Colonic mucosa (tissue), 4 donors: ENCODE results near the gene CEP85. TPM values are rescaled to one million over a fixed set of nuclear protein-coding genes. Genes with fewer than 3 reads are reported as not detected.

Experiments used
- DNase-seq: peaks from one replicate; pipeline ENCODE4 v3.0.0-alpha.2; 2020
- H3K27ac ChIP-seq: fragments of 200-600 bp; one replicate; pipeline ENCODE4 v1.8.0; 2021
- H3K27me3 ChIP-seq: fragments of 200-600 bp; one replicate; pipeline ENCODE4 v1.8.0; 2021
- H3K36me3 ChIP-seq: fragments of 200-600 bp; one replicate; pipeline ENCODE4 v1.8.0; 2021
- H3K4me1 ChIP-seq: fragments of 200-600 bp; one replicate; pipeline ENCODE4 v1.8.0; 2021; ENCODE audit warnings: mild to moderate bottlenecking
- H3K4me3 ChIP-seq: fragments of 200-600 bp; one replicate; pipeline ENCODE4 v1.8.0; 2021
- H3K9ac ChIP-seq, 2 donors: one replicate each; pipeline ENCODE4 v1.7.0; 2013; ENCODE audit warnings: control low read depth in 2 of 2, low read depth in 2 of 2, low read length in 2 of 2
- H3K9me3 ChIP-seq: fragments of 200-600 bp; one replicate; pipeline ENCODE4 v1.8.0; 2021
- intact Hi-C: fragments of 100-400 bp; cut with DNase I; formaldehyde crosslinking; loops from one replicate; pipeline ENCODE4 v1.14.1; 2022
- total RNA-seq, 2 donors: library from RNA; stranded (reverse); fragmentation: NEBNext Ultra II Directional in 1 of 2; extraction: Animal tissue kit (Norgen Biotek cat#: 25700) in 1 of 2; gene quantifications; one replicate each; pipeline ENCODE4 v1.2.1, GENCODE V29; 2021
- TF ChIP-seq, protein P1 (sequence below): fragments of 200-600 bp; IDR thresholded peaks from one replicate; pipeline ENCODE4 v1.8.0; 2022; ENCODE audit warnings: antibody characterized with exemption, mild to moderate bottlenecking
- donor health status: healthy.
- donor health status: DM: no; HTN: no; CAD: no.
- donor health status: DM: no; HTN: no; CAD: no.

The CEP85 gene
- total RNA-seq, 2 donors from 2014 or later = 10.7 to 18.8 TPM

DNA sequence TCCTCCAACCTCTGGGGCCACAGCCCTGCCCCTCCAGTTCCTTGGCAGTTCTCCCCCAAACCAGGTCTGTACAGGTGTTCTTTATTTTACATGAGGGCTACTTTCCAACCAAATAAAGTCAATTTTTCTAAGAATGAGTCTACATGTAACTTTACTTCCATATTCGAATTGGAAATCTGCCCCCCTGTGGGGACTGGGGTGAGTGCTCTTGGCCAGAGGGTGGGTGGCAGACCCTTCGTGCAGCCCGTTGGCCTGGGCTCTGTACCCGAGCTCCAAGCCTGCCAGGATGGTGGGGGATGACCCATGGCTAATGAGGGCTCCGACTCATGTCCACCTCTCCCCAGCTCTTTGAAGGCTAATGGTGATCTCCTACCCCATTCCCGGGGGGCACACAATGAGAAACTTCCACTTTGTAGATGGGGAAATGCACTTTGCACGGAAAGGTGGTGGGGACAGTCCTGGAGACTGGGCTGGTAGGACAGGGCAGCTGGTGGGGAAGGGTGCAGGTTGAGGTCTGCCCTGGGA is 44.2 kb upstream of the CEP85 start:
- Histone ChIP-seq H3K27me3 (no peaks in the 10 kb centered on the region), H3K9ac (no peak overlapping the region), H3K36me3 (no peaks in the 10 kb centered on the region), H3K27ac (no peak overlapping the region), H3K9me3 (no peaks in the 10 kb centered on the region), H3K4me1 (no peaks in the 10 kb centered on the region), H3K4me3 (no peak overlapping the region)
- TF ChIP-seq, protein P1, sequence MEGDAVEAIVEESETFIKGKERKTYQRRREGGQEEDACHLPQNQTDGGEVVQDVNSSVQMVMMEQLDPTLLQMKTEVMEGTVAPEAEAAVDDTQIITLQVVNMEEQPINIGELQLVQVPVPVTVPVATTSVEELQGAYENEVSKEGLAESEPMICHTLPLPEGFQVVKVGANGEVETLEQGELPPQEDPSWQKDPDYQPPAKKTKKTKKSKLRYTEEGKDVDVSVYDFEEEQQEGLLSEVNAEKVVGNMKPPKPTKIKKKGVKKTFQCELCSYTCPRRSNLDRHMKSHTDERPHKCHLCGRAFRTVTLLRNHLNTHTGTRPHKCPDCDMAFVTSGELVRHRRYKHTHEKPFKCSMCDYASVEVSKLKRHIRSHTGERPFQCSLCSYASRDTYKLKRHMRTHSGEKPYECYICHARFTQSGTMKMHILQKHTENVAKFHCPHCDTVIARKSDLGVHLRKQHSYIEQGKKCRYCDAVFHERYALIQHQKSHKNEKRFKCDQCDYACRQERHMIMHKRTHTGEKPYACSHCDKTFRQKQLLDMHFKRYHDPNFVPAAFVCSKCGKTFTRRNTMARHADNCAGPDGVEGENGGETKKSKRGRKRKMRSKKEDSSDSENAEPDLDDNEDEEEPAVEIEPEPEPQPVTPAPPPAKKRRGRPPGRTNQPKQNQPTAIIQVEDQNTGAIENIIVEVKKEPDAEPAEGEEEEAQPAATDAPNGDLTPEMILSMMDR = no peak
- DNase-seq = no peak
- intact Hi-C loops = no loop called here

DNA sequence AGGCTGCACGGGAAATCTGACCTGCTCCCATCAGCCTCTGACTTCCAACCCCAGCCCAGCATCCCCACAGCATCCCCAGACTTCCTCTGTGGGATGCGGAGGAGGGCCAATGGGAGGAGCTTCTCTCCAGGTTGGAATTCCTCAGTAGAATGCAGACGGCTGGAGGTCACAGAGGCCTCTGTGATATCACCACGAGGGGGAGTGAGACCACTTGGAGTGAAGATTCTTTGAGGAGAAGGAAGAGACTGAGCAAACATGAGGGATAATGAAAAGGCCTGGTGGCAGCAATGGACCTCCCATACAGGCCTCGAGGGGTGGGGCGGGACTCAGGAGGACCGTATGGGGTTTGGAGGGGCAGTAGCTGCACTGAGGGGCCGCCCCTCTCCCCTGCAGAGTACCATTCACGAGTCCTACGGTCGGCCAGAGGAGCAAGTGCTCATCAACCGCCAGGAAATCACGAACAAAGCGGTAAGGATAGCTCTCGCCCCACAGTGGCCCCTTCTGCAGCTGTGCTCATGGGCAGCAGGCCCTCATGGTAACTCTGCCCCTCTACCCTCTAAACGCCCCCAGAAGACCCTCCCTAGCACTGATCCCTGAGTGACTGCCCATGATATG is 43.5 kb upstream of the CEP85 start, which contains the start of gene CATSPER4:
CATSPER4 (plus strand) TSS at position 230 of the 615 bp plus-strand sequence; CDS start at position 256, 26 bp downstream.
- intact Hi-C loops = no loop called here
- Histone ChIP-seq H3K9ac (no peak within 1 kb of the TSS), H3K4me1 (no peaks in the 10 kb centered on the region), H3K27me3 (no peaks in the 10 kb centered on the region), H3K36me3 (no peaks in the 10 kb centered on the region), H3K9me3 (no peaks in the 10 kb centered on the region), H3K27ac (no peak within 1 kb of the TSS), H3K4me3 (no peak within 1 kb of the TSS)
- DNase-seq = no peak
- TF ChIP-seq, protein P1 = peak; percentile 13

DNA sequence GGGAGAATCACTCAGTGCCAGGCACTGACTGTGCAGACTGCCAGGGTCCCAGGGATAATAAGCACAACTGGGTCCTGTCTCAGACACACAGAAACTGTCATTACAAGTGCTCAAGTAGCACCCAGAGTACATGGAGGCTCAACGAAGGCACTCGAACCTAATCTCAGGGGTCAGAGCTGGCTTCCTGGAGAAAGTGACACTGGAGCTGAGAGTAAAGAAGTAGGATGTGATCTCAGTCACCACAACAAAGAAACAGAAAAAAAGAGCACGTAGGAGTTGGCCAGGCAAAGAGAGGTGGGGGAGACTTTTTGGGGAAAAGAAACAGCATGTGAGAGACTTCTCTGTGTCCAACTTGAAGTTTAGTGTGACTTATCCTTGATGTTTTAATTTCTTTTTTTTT is 42.3 kb upstream of the CEP85 start:
- TF ChIP-seq, protein P1 = no peak
- no peak for DNase-seq
- intact Hi-C loops = no loop called here

DNA sequence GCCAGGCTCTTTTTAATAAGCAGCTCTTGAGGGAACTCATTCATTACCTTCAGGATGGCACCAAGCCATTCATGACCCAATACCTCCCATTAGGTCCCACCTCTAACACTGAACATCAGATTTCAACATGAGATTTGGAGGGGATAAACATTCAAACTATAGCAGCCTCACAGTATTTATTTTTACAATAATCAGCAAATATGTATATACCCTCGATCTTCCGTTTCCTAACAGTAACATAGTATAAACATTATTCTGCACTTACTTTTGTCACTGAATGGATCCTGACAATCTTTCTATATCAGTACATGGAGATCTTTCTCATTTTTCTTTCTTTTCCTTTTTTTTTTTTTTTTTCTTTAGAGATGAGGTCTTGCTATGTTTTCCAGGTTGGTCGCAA is 38.2 kb upstream of the CEP85 start:
- Histone ChIP-seq H3K9ac (no peak overlapping the region), H3K36me3 (no peaks in the 10 kb centered on the region), H3K27ac (no peak overlapping the region), H3K4me1 (no peaks in the 10 kb centered on the region), H3K4me3 (no peak overlapping the region), H3K9me3 (no peaks in the 10 kb centered on the region), H3K27me3 (no peaks in the 10 kb centered on the region)
- DNase-seq = no peak
- TF ChIP-seq, protein P1 = no peak
- intact Hi-C loops = no loop called here

More for the DNA sequence above, 42.3 kb upstream of the CEP85 start:
- no peak overlapping the region for H3K27ac ChIP-seq
- H3K36me3 ChIP-seq = no peaks in the 10 kb centered on the region
- H3K9ac ChIP-seq = no peak overlapping the region
- H3K27me3 ChIP-seq = no peaks in the 10 kb centered on the region
- H3K4me1 ChIP-seq = no peaks in the 10 kb centered on the region
- H3K9me3 ChIP-seq = no peaks in the 10 kb centered on the region
- H3K4me3 ChIP-seq = no peak overlapping the region

DNA sequence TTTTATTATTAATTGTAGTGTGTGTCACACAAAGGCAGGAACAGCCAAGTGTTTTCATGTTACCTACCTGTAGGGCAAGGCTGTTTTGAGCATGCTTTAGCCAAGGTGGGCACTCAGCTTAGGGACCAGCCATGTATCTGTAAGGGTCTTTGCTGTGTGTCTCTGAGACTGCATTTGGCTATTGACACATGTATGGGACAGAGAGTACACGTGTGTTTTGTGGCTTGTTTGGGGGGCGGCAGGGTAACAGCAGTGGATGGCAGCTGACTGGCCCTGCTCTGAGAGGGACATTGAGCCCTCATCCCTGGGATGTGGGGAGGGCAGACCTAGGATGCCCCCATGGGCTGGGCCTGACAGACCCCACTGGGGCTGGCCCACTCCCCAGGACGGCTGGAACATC is 36.7 kb upstream of the CEP85 start:
- H3K4me1 ChIP-seq = no peaks in the 10 kb centered on the region
- no peaks in the 10 kb centered on the region for H3K27me3 ChIP-seq
- no peak overlapping the region for H3K4me3 ChIP-seq
- TF ChIP-seq, protein P1 = no peak
- no peaks in the 10 kb centered on the region for H3K36me3 ChIP-seq
- H3K9ac ChIP-seq = no peak overlapping the region
- H3K9me3 ChIP-seq = no peaks in the 10 kb centered on the region
- intact Hi-C loops = no loop called here
- DNase-seq = no peak
- no peak overlapping the region for H3K27ac ChIP-seq
